HG02973 (cell line): Measurements from ENCODE around the gene FAM83F.
"Not testable (repeated sequence)": the region's sequence is repeated elsewhere in the genome, so short reads cannot be mapped to it uniquely, and the experiment has no call there.

Experiments
- ATAC-seq: cut with Tn5 transposase; IDR thresholded peaks from one replicate; pipeline ENCODE4 v1.9.1; 2021; ENCODE audit warnings: moderate library complexity; ENCODE audit not compliant: unreplicated experiment

The FAM83F gene

DNA sequence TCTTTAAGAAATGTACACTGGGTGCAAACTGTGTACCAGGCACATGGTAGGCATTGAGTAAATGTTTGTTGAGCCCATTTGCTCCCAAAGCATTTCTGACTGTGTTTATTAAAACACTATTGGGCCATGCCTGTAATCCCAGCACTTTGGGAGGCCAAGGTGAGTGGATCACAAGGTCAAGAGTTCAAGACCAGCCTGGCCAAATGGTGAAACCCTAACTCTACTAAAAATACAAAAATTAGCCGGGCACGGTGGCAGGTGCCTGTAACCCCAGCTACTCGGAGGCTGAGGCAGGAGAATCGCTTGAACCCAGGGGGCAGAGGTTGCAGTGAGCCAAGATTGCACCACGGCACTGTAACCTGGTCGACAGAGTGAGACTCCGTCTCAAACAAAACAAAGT lies 1.9 kb upstream of the FAM83F start:
- ATAC-seq: not testable (repeated sequence)

DNA sequence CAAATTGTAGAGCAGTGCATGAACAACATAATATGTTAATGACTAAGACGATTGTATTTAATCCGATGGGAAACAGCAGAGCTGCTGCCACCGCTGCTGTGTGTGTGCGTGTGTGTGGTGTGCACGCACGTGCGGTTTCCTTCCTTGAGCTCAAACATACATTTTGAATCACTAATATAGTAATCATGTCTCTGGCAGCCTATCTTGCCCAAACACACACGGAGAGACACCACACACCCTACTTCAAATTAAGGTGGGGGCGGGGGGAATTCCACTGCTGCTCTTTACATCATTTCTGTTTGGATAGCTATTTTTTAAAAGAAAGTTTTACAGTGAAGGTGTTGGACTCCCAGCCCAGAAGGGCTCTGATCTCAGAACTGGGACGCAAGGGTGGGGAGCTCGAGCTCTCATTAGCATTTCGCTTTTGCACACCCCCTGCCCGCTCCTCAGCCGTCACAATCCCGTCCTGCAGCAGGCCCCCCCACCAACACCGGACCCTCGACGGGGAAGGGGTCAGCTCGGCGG lies 651 bp upstream of the FAM83F start:
- ATAC-seq: no peak

DNA sequence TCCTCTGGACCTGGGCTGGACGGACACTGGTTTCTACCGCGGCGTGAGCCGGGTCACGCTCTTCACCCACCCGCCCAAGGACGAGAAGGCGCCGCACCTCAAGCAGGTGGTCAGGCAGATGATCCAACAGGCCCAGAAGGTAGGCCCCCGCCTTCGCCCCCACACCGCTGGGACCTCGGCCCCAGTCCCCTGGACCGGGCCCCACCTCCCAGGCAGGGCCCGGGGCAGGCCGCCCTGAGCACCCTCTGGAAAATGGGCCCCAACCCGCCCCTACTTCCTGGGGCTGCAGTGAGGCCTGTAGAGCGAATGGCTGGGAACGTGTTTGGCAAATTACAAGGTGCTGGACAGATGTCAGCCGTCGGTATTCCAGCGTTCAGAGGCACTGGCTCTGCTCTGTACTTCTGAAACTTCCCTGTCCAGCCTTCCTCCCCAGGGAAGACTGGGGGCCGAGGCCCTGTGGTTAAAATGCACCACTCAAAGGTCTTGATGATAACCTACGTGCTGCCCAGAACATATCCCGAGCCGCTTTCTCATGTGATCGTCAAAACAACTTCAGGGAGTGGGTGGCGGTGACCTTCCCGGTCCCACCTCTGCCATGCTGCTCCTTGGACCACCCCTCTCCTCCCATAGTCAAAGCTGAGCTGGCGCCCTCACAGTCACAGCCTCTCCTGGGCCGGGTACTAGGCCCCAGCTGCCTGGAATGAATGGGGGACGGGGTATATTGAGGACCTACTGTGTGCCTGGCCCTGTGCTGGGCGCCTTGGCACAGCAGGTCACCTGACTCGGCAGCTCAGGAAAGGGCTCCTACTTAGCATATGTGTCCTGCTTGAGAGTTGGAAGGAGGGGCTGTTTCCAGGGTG lies 869 bp downstream of the FAM83F start:
- no peak for ATAC-seq

DNA sequence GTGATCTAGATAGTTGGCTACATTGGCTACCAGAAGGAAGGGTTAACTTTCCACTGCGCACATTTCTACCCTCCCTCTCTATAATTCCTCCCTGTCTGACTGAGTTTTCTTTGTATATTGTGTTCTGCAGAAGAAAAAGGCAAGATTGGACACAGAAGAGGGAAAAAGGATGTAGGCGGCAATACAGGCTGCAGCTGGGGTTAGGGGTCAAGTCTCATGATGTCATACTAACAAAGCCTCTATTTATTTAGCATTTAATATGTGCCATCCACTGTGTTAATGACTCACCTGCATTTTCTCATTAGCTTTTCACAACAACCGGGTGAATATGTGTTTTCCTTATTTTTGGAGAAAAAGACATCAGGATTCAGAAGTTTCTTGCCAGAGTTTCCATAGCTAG lies 2.0 kb downstream of the FAM83F start:
- no peak for ATAC-seq

DNA sequence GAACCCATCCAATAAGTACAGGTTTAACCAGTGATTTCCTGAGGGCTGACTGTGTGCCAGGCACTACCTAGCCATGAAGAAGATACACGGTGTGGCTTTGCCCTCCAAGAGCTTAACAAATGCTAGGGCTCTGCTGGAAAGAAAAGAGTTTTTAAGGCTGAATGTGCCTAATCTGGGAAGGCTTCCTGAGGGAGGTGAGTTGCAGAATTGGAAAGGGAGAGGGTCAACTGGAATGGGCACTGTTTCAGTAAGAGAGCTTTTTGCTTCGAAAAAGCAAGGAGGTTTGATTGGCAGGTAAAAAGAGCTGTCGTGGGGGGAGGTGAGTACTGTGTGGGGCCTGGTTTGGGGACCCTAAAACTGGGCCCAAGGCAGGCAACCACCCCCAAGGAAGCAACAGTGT lies 2.7 kb downstream of the FAM83F start:
- ATAC-seq: no peak

DNA sequence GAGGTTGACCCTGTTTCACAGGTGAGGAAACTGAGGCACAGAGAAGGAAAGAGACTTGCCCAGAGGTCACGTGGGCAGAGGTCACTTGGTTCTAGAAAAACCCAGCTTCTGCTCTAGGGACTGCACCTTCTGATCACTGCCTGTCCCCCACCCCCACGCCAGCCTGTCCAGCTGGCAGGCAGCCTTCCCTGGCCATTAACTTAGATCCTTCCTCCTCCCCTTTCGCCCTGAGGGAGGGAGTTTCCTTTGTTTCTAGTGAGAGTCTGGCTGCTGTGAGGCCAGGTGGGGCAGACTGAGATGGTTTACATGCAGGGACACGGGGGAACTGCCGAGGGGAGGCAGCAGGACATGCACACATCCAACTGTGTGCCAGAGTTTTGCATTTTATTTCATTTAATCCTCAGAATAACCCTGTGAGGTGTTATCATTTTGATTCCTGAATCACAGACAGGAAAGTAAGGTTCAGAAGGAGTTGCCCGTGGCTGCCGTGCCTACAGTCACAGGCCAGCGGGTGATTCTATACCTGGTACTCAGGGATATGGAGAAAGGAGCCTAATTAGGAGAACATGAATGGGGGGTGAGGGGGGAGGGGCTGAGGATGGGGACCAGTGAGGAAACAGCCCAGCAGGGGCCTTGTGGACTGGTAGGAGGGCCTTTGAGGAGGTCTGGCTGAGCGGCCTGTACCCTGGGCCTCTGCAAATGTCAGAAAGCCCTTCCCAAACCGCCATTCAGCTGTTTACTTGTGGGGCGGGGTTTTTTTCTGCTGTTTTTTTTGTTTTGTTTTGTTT lies 3.4 kb downstream of the FAM83F start:
- no peak for ATAC-seq

DNA sequence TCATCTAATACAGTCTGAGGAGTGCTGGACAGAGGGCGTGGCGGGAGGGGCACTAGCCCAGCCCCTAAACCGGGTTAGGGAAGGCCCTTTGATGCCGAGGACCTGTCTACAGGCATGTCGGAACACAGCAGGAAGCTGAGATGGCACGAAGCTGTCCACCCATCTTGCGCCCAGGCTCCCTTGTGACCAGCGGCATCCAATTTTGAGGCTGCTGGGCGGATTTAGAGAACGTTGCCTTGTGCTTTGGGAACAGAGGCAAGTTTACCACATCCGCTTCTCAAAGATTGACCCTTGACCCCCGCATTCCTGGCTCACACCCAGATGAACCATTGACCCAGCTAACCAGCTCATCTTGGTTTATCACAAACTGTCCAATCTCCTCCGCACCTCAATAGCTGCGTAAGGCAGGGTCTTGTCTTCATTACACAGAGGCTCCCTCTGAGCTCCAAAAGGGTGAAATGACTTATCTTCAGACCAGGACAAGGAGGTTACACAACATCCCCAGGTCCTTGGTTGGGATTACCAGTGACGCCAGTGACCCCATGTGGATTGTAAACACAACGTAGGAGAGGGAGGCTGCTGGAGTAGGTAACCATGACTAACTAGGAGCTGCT lies 4.5 kb downstream of the FAM83F start:
- ATAC-seq: no peak

DNA sequence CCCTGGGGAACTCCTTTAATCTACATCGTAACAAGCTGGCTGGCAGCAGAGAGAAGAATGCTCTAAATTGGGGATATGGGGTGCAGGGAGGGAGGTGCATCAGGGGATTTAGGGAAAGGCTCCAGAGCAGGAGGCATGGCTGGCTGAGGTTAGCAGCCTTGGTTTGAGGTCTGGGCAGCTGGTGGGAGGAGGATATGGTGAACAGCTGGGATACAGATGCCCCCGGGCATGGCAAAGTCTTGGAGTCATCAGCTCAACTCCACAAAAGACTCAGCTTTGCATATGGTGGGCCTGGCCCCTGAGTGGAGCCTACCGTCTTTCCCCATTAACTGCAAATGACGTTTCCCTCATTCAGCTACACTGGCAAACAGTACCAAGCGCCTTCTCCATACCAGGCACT lies 5.4 kb downstream of the FAM83F start:
- ATAC-seq: no peak

DNA sequence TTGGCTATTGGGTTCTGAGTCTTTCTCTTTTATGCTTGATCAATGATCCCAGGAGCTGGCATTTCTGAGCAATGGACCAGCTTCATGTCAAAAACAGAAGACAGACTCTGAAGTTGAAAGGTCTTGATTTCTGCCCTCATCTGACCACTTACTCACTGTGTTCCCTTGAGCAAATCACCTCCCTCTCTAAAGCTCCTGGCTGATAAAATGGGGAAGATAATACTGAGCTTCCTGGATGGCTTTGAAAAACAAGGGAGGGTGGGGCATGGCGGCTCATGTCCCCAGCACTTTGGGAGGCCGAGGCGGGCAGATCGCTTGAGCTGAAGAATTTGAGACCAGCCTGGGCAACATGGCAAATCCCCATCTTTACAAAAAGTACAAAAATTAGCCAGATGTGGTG lies 6.4 kb downstream of the FAM83F start:
- ATAC-seq: no peak

DNA sequence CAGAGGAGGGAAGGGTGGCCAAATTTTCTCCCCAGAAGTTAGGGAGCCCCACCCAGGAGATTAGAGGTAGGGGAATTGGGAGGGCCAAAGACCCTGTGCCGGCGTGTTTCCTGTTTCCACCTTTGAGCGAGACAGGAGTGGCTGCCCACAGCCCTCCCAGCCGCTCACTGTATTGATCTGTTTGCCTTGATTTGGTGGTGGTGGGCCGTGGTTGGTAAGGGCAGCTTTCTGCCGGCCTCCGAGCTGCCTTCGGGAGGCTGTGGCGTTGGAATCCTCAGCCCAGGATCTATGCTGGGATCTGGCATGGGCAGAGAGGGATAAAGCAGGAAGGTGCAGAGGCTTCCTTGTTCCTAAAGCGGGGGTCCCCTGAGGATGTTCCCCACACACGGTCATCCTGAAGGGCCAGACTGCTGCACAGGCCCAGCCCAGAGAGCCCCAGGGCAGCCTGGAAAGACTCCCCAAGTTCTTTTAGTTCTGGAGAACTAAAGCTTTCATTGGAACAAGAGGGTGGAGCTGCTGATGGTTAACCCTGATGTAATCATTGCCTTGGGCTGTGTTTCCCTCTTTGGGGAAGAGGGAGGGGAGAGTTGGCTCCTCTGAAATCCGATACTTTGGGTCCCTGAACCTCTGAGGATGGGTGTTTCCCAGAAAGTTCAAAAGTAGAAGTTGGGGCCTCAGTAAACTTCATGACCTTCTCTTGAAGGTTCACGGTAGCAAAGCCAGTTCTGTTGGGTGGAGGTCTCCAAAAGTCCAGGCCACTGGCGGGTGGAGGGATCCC lies 7.2 kb downstream of the FAM83F start:
- ATAC-seq: no peak

DNA sequence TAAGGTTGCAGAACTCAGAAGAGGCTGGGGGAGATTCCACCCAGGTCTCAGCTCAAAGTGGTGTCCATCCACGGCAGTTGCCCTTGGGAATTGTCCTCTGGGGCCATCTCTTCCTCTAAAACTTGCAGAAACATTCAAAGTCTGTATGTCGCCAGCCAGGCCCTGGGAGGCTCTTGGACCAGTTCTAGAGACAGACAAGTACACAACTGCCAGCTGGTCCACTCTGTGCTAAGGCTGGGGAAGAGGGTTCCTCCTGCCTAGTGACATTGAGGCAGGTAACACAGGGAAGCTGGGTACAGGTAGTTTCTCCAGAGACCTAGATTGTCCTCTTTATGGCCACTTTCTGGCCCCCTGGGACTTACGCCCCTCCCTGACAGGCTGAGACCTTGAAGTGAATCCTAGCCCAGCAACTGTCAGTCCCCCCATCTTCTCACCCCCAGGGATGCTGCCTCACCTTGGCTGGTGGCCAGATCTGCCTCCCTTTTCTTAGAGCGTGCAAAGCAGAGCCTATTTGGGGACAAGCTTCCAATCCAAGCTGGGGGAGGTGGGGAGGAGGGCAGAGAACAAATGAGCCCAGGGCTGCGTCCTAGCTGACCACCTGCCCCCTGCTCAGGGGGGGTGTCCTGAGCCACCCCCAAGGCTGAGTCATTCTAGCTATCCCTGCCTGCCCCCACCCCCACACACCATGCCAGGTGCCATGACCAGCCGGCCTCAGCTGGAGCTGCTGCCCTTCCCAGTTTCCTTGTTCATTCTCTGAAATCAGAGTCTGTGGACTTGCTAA lies 8.4 kb downstream of the FAM83F start:
- no peak for ATAC-seq

DNA sequence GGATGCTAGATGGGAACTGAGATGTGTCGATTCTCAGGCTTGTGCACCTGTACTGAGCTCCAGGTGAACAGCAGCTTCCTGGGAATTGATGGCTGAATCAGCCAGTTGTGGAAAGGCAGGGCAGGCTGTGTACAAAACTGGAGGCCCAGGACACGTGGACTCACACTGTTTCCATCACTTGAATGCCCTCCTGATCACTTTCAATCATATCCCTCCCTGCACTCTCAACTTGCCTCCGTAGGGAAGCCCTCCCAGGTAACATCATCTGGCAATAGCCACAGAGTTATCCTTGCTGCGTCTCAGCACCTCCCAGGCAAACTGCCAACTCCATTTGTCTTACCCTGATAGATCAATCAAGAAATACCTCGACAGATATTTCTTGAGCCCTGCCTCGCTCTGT lies 10.1 kb downstream of the FAM83F start:
- no peak for ATAC-seq

DNA sequence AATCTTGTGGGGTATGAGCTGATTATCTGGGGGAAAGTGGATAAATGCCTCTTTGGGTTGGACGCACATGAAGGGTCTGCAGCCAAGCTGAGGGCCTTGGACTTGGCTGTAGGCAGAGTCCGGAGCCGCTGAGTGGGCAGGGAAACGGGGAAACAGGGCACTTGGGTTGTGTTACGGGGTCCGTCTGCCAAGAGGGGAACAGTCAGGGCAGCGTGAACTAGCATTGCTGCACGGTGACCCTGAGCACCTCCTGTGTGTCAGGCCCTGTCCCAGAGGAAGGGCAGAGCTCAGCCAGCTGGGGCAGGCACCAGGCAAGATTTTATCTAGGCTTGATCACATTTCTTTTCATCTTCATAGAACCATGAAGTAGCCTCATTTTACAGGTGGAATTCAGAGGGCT lies 11.9 kb downstream of the FAM83F start:
- ATAC-seq: no peak

DNA sequence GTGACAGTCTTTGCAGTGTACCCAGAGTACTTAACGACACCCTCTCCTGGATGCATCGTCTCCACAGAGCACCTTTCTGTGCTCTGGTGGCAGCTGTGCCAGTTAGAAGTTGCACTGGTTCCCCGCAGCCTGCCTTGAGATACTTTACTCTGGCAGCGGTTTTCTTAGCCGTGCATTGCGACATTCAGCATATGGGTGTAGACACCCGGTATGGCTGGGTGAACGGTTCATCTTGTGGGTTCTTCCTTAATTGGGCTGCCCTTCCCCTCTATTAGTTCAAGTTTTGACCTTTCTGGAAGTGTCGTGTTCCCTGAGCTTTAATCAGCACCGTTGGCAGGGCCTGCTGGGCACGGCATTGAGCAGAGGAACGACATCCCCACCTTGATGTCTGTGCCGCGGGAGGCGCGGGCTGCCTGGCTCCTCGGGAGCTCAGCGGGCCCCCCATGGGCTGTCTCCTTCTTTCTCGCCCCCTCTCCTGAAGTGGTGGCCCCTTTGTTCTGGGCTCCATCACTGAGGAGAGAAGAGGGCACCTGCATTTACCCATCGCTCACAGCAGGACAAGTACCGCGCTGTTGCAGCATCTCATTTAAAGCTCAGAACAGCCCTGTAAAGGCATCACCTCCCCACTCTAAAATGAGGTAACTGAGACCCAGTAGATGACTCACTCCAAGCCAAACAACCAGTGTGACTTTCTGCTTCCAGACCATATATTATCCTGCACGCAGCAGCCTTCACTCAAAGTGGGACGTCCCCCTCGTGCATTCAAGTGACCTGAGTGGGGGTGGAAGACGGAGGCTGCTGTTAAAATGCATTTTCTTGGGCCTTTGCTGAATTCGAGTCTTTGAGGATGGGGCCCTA lies 13.3 kb downstream of the FAM83F start:
- ATAC-seq: no peak

DNA sequence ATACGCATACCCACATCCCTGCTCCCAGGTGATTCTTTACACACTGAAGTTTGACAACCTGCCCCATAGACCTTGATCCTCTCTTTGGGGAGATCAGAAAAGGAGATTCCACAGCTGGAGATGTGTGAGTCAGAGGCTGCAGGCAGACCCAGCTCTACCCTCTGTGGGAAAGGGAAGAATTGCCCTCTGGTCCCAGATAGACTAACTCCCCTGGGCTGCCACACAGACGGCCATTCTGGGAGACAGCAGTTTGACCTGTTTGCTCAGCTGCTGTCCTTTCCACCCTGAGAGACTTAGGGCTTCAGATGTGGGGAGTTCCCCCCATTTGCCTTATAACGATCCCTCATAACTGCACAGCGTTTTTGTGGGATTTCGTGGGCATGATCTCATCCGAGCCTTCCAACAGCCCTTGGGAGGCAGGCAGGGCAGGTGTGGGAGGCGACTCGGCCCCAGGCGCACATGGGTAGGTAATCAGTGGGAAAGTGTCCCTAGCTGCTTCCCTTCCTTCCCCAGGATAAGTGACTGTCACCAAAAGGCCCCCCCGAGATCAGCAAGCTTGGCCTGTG lies 14.1 kb downstream of the FAM83F start:
- ATAC-seq: no peak

DNA sequence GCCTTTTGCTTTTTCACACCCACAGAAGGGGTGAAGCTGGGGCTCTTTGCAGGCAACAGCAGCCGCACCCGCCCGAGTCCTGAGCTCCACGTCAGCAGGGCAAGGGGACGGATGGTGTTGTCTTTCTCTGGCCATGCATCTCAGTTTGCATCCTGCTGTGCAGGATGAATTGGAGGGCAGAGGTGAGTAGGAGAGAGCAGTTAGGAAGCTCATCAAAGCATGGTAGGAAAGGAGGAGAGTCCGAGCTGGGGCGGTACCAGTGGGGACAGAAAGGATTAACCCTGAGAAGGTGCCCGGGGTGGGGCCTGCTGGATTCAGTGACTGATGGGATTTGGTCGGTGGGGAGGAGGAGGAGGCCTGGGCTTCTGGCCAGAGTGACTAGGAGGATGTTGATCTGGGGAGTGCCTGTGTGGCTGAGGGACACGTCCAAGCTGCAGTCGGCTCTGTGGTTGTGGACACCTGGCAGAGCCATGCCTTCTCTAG lies 14.6 kb downstream of the FAM83F start:
- no peak for ATAC-seq

DNA sequence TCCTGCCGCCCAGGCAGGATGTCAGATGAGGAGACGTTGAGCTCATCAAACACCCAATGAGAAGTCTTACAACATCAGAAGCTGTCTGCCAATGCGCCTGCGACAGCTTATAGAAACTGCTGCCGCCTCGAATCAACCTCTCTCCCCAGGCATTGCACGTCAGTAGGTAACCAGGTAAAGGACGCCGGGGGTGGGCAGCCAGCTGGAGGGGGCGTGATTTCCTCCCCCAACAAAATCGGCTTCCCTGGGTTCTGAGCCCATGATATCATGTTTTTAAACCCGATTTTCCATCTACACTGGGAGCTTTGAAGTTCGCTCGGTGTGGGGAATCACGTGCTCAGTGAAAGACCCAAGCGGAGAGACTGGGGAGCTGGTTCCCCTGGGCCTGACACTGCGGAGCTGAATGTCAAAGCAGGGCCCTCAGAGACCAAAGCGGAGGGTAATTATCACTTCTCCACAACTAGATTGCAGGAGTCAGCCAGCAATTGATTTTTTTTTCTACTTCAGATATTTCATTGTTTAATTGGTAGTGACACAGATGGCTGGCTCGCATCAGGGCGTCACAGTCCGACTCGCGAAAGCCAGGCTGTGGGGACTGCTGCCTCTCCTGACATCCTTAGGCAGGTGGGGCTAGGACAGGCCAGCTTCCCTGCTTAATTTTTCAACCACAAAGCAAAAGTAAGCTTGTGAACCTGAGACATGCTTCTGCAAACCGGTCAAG lies 15.4 kb downstream of the FAM83F start:
- no peak for ATAC-seq

DNA sequence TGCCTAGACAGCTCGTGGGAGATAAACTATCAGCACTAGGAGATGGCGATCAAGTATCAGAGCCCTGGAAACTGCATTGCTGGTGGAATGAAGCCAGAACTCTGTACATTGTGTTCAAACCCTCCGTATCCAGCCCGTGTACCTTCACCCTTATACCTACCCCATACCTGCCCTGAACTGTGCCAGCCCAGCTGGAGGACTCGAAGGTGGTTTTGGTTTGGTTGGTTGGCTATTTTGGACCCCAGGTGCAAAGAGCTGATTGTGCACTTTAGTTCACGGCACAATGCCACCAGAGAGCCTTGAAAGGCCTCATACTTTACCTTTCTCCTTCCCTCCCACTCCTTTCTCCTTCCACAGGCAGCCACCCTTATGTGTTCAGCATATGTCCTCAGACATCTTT lies 16.0 kb downstream of the FAM83F start:
- ATAC-seq: no peak
